GM21423 (cell line): ENCODE data around the gene PLCD3.

Experiments used
- ATAC-seq: cut with Tn5 transposase; IDR thresholded peaks from one replicate; pipeline ENCODE4 v1.9.1; 2021; ENCODE audit warnings: mild to moderate bottlenecking, moderate library complexity; ENCODE audit not compliant: unreplicated experiment

PLCD3 gene, protein sequence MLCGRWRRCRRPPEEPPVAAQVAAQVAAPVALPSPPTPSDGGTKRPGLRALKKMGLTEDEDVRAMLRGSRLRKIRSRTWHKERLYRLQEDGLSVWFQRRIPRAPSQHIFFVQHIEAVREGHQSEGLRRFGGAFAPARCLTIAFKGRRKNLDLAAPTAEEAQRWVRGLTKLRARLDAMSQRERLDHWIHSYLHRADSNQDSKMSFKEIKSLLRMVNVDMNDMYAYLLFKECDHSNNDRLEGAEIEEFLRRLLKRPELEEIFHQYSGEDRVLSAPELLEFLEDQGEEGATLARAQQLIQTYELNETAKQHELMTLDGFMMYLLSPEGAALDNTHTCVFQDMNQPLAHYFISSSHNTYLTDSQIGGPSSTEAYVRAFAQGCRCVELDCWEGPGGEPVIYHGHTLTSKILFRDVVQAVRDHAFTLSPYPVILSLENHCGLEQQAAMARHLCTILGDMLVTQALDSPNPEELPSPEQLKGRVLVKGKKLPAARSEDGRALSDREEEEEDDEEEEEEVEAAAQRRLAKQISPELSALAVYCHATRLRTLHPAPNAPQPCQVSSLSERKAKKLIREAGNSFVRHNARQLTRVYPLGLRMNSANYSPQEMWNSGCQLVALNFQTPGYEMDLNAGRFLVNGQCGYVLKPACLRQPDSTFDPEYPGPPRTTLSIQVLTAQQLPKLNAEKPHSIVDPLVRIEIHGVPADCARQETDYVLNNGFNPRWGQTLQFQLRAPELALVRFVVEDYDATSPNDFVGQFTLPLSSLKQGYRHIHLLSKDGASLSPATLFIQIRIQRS

DNA sequence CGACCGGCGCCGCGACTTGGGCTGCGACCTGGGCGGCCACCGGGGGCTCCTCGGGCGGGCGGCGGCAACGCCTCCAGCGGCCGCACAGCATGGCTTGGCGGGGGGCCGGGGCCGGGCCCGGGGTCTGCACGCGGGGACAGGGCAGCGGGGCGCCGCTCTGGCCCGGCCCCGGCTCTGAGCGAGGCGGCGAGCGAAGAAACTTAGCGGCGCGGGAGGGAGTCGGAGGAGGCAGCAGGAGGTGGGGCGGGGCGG lies at the start of gene PLCD3:
Gene PLCD3, minus strand, starts transcription at position 196 of the 252 bp plus-strand sequence. Its CDS starts 105 bp downstream, at position 91.
- ATAC-seq: no peak

DNA sequence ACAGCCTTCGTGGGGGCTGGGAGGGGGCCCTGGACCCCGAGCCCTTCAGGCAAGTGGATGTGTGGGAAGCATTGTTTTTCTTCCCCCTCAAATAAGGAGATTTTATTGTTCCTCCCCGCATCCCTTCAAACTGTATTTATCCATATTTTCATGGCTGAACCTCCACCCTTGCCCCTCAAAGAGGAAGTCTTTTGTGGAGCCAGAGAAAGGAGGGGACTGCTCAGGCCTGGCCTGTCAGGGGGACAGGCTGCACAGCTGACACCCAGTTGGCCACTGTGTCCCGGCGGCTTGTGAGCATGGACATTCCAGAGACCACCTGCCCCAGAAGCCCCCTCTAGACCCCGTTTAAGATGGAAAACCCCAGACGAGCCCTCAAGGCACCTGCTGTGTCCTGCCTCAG lies 45.2 kb upstream of the PLCD3 start:
- ATAC-seq: no peak

DNA sequence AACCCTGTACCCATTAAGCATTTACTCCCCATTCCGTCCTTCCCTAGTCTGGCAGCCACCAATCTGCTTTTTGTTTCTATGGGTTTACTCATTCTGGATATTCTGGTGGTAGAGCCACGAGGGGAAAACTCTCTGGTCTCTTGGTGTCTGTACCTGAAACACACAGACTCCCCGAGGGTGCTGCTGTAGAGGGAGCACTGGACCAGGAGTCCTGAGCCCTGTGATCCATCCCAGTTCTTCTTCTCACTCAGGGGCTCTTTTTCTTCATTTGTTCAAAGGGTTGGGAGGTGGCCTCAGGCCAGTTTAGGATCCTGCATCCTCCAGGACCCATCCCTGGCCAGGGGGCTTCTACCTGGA lies 43.4 kb upstream of the PLCD3 start:
- ATAC-seq: no peak

DNA sequence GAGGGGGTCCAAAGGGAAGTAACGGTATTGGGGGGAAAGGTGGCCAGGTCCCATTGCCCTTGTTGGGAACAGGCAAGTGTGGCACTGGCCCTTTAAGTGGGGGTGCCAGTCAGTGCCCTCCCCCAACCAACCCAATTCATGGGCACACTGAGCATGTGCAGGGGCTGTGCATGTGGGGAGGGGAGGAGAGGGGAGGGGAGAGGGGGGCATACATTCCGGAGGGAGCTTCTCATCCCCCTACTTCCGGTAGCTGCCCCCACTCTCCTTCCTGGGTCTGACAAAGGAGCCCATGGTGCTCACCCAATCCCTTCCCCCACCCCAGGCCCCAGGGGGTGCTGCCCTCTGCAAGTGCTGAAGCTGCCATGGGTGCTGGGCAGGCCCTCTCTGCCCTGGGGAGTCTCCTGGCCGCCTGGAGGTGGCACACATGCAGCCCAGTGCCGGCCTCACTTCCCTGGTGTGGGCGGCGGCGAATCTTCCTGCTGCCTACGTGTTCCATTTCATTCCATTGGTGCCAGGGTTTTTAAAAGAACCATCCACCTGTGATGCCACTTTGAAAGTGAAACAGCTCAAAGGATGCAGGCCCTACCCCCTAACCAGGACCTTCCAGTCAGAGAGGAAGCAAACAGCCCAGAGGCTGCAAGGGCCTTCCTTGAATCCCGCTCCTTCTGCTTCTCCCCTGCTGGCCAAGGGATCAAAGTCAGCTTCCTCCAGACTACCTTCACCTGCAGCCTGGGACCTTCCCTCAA lies 40.4 kb upstream of the PLCD3 start:
- peak; percentile 41 for ATAC-seq

DNA sequence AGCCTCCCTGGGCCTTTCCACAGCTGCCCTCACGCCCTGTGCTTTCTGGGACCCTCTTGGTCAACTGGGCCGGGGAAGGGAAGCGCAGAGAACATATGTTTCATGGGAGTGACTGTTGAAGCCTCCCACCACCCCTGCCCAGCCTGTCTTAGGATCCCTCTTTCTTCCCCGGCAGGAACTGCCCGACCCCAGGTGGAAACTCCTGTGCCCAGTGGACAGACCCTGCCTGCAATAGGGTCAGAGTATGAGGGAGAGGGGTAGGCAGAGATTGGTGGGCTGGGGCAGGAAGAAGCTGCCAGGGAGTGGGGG lies 39.9 kb upstream of the PLCD3 start:
- ATAC-seq: no peak

DNA sequence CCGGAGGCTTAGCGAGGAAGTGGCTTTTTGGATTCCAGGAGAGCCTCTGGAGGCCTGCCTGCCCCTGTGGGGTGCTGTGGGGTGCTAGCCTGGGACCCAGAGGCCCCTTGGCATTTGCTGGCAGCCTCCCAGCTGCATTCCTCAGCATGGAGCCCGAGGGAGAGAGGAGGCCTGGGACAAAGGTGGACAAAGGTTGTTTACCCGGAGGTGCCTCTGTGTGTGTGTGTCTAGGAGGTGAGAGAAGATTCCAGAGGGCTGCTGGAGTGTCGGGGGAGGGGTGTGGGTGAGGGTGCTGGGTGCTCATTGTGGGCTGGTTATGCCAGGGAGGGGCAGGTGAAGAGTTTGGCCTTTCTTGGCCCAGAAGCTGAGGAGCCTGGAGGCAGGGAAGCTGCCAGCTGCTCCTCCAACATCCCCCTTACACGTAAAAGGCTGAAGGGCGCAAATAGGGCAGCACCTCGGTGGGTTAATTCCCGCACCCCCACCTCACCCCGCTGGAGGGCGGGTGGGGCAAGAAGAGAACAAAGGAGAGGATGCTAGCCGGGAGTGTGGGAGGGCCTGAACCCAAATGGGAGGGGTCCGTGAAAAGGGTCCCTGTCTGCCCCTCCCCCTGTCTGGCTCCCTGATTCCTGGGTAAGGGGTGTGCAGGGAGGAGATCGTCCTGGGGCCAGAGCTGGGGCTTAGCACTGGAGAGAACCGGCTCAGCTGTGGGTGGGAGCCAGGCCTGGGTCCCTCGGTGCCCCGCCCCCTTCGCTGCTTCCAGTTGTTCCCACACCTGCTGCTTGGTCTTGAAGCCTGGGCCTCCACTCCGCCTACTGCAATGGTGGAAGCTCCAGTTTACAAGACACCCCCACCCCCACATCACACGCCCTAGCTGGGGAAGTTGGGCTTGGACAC lies 39.3 kb upstream of the PLCD3 start:
- ATAC-seq: no peak

DNA sequence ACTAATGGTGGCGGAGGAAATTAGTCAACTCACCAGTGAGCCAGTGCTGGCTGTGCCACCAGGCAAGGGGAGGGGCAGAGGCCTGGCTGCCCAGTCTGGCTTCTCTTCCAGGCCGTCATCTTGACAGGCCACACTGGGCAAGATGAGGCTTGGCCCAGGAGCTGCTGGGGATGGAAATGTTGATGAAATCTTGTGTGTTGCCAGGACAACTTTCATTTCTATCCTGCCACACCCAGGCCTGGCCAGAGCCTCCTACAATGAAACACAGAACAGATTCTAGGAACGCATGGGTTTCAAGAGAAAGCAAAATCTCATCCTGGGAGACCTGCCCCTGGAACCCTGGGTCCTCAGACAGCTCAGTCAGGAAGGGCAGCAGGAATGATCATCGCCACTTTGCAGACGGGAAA lies 38.6 kb upstream of the PLCD3 start:
- no peak for ATAC-seq

DNA sequence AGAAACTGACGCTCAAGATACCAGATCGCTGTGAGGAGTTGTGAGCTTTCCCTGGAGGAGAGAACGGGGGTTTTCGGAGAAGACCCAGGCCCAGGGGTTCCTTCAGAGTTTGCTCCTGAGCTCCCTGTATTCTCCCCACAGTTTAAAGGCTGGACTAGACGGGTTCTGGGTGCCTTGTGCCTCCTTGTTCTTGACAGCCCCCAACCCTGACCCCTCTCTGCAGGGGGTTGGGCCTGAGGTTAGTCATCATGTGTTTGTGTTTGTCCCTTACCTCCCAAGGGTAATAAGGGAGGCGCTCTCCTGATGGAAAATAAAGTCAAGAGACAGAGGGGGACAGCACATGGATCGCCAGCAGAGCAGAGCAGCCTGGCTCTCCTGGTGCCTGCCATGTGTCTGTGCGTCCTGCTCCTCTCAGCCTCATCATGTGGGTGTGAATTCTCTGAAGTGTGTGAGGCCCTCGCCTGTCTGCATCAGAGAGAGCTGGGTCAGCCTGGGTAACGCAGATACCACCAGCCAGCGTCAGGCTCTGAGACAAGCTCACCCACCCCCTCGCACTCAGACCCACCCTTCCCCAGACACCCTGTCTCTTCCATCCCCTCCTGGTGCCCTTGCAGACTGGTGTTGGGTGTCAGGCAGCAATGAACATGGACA lies 38.1 kb upstream of the PLCD3 start:
- ATAC-seq: no peak

DNA sequence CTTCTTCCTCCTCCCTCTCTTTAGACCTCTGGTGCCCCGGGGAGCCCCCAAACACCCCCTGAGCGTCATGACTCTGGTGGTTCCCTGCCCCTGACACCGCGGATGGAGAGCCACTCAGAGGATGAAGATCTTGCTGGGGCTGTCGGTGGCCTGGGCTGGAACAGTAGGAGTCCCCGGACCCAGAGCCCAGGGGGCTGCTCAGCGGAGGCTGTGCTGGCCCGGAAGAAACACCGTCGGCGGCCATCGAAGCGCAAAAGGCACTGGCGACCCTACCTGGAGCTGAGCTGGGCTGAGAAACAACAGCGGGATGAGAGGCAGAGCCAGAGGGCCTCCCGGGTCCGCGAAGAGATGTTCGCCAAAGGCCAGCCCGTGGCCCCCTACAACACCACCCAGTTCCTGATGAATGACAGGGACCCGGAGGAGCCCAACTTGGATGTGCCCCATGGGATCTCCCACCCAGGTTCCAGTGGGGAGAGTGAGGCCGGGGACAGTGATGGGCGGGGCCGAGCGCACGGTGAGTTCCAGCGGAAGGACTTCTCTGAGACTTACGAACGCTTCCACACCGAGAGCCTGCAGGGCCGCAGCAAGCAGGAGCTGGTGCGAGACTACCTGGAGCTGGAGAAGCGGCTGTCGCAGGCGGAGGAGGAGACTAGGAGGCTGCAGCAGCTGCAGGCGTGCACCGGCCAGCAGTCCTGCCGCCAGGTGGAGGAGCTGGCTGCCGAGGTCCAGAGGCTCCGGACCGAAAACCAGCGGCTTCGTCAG lies 36.9 kb upstream of the PLCD3 start:
- ATAC-seq: no peak

DNA sequence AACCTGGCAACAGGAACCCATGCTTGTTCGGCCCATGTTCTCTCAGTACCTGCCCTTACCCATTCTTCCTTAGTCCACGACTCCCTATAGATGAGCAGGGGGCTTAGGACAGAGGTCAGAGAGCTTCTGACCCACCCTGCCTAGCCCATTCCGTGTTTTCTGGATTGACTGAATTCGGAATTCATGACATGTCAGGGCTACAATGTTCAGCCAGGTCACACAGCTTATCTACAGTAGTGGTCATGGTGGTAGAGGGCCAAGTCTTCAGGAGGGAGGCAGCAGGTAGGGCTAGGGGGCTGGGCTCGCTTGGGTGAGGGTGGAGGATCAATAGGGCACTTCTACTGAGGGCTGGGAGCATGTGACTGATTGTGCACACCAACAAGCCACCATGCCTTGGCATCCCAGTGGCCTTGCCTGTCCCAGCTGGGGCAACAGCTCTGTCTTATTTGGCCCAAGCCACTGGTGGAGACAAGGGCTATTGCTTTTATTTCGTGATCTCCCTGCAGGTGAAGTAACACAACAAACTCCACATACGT lies 32.5 kb upstream of the PLCD3 start:
- ATAC-seq: no peak

DNA sequence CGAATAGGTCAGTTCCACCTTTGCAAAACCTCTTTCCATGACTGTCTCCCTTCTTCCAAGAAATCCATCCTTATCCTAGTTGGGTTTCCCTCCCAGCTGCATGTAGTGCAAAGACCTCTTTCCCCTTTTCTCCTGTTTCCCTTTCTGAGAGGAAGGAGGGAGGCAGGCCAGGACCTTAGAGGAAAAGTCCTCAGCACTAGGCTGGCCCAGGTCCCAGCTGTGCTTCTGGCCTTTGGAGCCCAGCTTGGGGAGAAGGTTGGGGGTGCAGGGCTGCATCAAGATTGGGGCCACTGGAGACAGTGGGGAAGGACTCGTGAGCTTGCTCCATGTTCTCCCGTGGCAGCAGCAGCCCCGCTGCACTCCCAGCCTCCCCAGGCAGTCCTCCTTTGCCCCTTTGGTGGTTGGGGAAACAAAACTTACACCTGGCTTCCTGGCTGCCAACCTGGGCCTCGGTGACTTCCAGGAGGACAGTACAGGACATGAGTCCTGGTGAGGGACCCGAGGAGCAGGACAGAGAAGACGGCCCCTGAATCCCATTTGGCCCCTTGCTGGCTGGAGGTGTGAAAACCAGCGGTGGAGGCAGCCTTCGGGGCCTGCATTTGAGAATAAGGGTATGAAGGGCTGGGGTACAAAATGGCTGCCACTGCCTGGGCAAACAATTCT lies 29.8 kb upstream of the PLCD3 start:
- ATAC-seq: no peak

DNA sequence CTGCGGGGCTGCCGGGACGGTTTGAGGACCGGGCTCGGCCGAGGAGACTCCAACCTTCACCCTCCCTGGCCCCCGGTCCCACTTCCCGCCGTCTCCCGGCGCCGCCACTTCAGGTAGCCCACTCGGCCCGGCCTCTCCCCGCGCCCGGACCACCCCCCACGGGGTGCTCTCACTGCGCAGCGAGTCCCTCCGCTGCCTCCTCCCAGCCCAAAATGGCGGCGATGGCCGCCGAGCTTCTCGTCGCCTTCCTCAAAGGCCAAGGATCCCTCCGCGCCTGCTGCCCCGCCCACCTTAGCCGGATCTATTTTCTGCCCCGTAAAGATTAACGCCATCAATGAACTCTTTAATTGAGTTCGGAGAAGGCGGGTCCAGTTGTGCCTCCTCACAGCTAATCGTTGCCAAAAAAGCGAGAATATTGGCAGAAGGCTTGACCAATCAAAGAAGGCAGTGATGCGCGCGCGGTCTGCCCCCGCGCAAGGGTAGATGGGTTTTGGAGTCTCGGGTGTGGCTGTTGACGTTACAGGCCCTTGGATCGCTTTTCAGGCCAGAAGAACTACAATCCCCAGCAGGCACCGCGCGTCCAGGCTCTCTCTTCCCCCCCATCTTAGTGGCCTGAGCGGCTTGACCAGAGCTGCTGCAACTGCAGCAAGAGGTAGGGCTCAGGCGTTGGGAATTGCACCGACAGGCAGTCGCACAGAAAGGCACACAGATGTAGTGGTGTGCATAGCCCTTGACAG lies 29.1 kb upstream of the PLCD3 start, which contains the start of gene HEXIM2:
Gene HEXIM2, plus strand, starts transcription at position 588 of the 737 bp plus-strand sequence. CDS start 919 bp downstream, outside the sequence.
- peak; percentile 89 for ATAC-seq

DNA sequence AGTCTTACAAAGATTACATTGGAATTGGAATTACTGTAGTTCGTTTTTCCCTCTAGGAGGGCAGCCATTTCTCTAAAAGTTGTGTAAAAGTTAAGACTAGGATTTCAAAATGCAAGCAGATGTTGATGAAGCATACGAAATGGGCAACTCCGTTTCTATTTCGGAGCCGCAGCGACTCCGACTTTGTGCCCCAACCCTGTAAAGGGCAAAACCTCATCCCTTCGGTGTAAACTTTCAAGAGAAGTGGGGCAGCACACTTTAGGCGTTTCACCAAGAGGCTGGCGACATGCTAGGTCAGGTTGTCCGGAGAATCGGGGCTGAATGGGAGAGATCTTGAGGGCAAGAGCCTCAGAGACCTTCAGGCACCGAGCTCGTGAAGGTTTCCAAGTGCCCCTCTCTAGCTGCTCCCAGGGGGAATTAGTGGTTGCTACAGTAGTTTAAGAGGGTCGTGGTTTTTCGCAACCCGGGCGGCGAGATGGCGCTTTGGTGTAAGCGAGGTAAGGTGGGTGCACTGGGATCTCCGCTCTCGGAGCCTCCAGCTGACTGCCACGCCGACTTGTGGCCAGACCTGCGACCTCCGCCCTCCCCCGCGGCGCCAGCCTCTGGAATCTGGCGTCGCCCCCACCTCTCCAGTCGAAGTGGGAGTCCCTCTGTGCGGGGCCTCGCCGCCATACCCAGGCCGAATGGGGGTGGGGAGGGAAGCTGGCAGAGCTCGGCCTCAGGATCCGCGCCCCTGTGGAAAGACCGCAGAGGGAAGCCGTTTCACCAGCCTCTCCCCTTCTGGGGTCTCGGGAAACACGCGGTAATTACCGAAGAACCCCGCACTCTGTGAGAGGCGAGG lies 28.4 kb upstream of the PLCD3 start:
- ATAC-seq: peak; percentile 21

DNA sequence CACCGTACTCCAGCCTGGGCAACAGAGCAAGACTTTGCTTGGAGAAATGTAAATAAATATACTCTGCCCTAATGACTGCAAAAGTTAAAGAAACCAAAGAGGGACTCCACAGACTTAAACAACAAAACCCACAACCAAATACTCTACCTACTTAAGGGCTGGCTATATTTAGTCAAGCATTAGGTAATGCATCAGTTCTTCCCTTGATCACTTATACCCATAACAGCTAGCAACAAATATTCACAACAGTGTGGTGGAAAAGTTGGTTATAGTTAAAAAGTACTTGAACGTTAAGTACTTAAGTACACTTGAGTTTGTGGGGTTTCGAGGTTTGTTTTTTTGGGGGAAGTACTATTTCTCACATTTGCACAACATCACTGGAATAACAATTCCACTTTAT lies 23.9 kb upstream of the PLCD3 start:
- no peak for ATAC-seq

DNA sequence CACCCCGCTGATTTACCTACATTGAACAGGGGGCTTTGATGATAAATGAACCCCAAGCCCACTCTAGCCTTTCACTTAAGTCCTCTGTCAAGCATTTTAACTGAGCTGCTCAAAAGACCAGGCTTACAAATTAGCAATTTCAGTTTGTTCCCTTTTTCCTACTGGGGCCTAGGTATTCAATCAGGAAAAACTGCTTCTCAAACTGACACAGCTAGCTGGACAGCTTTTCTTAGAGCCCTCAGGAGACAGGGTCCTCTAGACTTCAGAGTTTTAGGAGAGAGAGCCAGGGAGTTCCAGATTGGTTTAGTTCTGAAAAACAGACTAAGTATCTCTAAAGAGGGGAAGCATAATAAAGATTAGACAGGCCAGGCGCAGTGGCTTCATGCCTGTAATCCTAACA lies 23.2 kb upstream of the PLCD3 start:
- ATAC-seq: no peak

DNA sequence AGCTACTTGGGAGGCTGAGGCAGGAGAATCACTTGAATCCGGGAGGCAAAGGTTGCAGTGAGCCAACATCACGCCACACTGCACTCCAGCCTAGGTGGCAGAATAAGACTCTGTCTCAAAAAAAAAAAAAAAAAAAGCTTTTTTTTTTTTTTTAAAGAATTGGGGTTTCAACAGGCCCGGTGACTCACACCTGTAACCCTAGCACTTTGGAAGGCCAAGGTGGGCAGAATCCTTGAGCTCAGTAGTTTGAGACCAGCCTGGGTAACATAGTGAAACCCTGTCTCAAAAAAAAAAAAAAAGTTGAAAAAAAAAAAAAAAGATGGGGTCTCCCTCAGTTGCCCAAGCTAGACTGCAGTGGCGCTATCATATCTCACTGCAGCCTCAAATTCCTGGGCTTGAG lies 22.7 kb upstream of the PLCD3 start:
- no peak for ATAC-seq
